Measurements from ENCODE around the gene ATXN7. TPM values are rescaled to one million over a fixed set of nuclear protein-coding genes. Genes with fewer than 3 reads are reported as not detected.

ATXN7 gene
- total RNA-seq, 1 experiment from 2014 or later, result 27.5 TPM

DNA sequence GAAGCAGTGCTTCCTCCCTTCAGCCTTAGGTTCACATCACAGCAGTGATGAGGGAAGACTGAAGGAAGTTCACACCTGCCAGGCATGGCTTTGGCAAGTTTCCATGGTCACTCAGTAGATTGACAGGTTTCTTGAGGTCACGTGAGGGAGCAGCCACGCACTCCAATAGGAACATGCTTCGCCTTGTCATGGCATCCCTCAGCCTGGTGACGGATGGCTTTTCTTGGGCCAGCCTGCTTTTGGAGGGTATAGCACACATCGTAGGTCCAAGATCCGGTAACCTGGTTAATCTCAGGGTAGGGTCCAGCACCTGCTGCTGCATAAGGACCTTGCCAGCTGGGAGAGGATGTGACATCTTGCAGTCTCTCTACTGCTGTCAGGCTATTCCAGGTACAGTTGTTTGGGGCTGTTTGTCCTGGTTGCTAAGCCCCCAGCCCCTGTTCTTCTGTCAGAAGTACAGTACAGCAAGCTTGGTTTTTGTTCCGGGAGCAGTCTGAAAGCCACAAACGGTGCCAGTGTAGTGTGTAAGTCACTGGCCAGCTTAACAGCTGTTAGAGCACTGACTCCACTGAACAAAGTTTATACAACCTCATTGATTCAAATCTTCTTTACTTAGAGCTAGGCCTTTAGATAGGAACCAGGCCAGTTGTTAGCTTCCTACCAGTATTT lies 117.3 kb downstream of the ATXN7 start:
- Histone ChIP-seq H3K9me3 (ENCODE audit: control insufficient read depth in 1 of 2, insufficient read depth in 1 of 2, low read depth in 1 of 2, low read length in 2 of 2) (no peaks in the 10 kb centered on the region), H4K20me1 (ENCODE audit: insufficient read depth) (no peaks in the 10 kb centered on the region; the same call in 1 of the 2 replicates), H3K27ac (ENCODE audit: low read depth, low read length) (no peak overlapping the region), H3K9ac (ENCODE audit: low read length) (no peak overlapping the region), H3K4me1 (ENCODE audit: control insufficient read depth in 1 of 2, insufficient read depth in 2 of 2, low read length in 2 of 2) (no peaks in the 10 kb centered on the region), H3K36me3 (ENCODE audit: control insufficient read depth in 1 of 2, insufficient read depth in 2 of 2, low read length in 2 of 2) (peaks cover 3 to 12% of the 10 kb centered on the region in 2 experiments; a peak in 2 of 4 replicates), H3K27me3 (ENCODE audit: insufficient read depth, low read length) (no peaks in the 10 kb centered on the region), H3K79me2 (ENCODE audit: insufficient read depth, low read length) (peaks cover 4% of the 10 kb centered on the region; the same call in 1 of the 2 replicates), H3K9me2 (ENCODE audit: insufficient read depth) (no peaks in the 10 kb centered on the region), H2AFZ (ENCODE audit: low read depth, low read length, poor library complexity, severe bottlenecking) (no peak overlapping the region), H3K4me2 (ENCODE audit: low read length) (no peak overlapping the region), H3K4me3 (replicated peaks in 1 of 2; ENCODE audit: low read depth in 1 of 2, low read length in 2 of 2) (no peak overlapping the region)
- no peak for DNase-seq (ENCODE audit: low read depth, low spot score)
- RAD21 ChIA-PET (ENCODE audit: low non-redundant PET in 1 of 2, low total read pairs in 2 of 2, uncharacterized antibody in 2 of 2, unreplicated experiment in 2 of 2), result no interaction called here
- no peak for ATAC-seq
- intact Hi-C loops (cut with micrococcal nuclease), result no loop called here
- TF ChIP-seq RAD21 (IDR thresholded peaks at IDR 0.05; ENCODE audit: low read depth), result no peak
- TF ChIP-seq CBX3 (IDR thresholded peaks at IDR 0.05; ENCODE audit: low read depth), result no peak
- TF ChIP-seq, protein P1, sequence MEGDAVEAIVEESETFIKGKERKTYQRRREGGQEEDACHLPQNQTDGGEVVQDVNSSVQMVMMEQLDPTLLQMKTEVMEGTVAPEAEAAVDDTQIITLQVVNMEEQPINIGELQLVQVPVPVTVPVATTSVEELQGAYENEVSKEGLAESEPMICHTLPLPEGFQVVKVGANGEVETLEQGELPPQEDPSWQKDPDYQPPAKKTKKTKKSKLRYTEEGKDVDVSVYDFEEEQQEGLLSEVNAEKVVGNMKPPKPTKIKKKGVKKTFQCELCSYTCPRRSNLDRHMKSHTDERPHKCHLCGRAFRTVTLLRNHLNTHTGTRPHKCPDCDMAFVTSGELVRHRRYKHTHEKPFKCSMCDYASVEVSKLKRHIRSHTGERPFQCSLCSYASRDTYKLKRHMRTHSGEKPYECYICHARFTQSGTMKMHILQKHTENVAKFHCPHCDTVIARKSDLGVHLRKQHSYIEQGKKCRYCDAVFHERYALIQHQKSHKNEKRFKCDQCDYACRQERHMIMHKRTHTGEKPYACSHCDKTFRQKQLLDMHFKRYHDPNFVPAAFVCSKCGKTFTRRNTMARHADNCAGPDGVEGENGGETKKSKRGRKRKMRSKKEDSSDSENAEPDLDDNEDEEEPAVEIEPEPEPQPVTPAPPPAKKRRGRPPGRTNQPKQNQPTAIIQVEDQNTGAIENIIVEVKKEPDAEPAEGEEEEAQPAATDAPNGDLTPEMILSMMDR (IDR thresholded peaks at IDR 0.05 in 2 of 3, conservative IDR thresholded peaks at IDR 0.05 in 1 of 3; ENCODE audit: borderline replicate concordance in 1 of 3, insufficient read depth in 1 of 3, low read depth in 2 of 3, low read length in 2 of 3), result no peak
- TF ChIP-seq, protein P2, sequence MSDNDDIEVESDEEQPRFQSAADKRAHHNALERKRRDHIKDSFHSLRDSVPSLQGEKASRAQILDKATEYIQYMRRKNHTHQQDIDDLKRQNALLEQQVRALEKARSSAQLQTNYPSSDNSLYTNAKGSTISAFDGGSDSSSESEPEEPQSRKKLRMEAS (IDR thresholded peaks at IDR 0.05), result no peak
- no peak for TF ChIP-seq POLR2A (IDR thresholded peaks at IDR 0.05; ENCODE audit: borderline replicate concordance, extremely low read depth, insufficient read depth, insufficient read length)
- no peak for TF ChIP-seq TCF7L2 (IDR thresholded peaks at IDR 0.05; ENCODE audit: borderline replicate concordance, extremely low read depth, insufficient read depth, insufficient read length)
- no peak for TF ChIP-seq SRF (IDR thresholded peaks at IDR 0.05; ENCODE audit: low read depth)
- TF ChIP-seq SP1 (IDR thresholded peaks at IDR 0.05; ENCODE audit: low read depth), result no peak
- TF ChIP-seq, protein P3, sequence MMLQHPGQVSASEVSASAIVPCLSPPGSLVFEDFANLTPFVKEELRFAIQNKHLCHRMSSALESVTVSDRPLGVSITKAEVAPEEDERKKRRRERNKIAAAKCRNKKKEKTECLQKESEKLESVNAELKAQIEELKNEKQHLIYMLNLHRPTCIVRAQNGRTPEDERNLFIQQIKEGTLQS (IDR thresholded peaks at IDR 0.05), result no peak
- TF ChIP-seq SIN3A (IDR thresholded peaks at IDR 0.05; ENCODE audit: low read depth), result no peak
- CTCF ChIA-PET, result no interaction called here
- POLR2A ChIA-PET, result no interaction called here
- BruUV-seq (replicated peaks), result no TSS peak

Data from HCT116 (cell line).